Osteoblast (primary cell): ENCODE measurements around the gene SUOX. TPM values are rescaled to one million over a fixed set of nuclear protein-coding genes. Genes with fewer than 3 reads are reported as not detected.
"Not testable (repeated sequence)": the region's sequence is repeated elsewhere in the genome, so short reads cannot be mapped to it uniquely, and the experiment has no call there.

Source experiments
- DNase-seq: peaks from one replicate; pipeline ENCODE4 v3.0.0; 2011; ENCODE audit warnings: low spot score, mixed read lengths; ENCODE audit not compliant: insufficient read length; ENCODE audit errors: missing footprints
- H2AFZ ChIP-seq: 2 replicates; pipeline ENCODE4 v1.6.0; 2011; ENCODE audit warnings: mild to moderate bottlenecking, low read length
- H3K27ac ChIP-seq: 2 replicates; pipeline ENCODE4 v1.5.1; 2011; ENCODE audit warnings: mild to moderate bottlenecking, low read depth, low read length, moderate library complexity
- H3K27me3 ChIP-seq: 2 replicates; pipeline ENCODE4 v1.6.0; 2012; ENCODE audit warnings: mild to moderate bottlenecking, control low read depth, inconsistent platforms, low read length, moderate library complexity; ENCODE audit not compliant: insufficient read depth
- H3K36me3 ChIP-seq: 2 replicates; pipeline ENCODE4 v1.5.1; 2011; ENCODE audit warnings: mild to moderate bottlenecking, low read length, control low read depth, moderate library complexity; ENCODE audit not compliant: insufficient read depth
- H3K4me1 ChIP-seq: 2 replicates; pipeline ENCODE4 v1.5.1; 2011; ENCODE audit warnings: mild to moderate bottlenecking, low read length, control low read depth, moderate library complexity; ENCODE audit not compliant: insufficient read depth
- H3K4me2 ChIP-seq: 2 replicates; pipeline ENCODE4 v1.6.0; 2011; ENCODE audit warnings: mild to moderate bottlenecking, low read length; ENCODE audit not compliant: insufficient read depth
- H3K4me3 ChIP-seq: fragments of 200-600 bp; sonication (generic); 3 replicates; pipeline ENCODE4 v1.5.1; 2012; ENCODE audit warnings: mild to moderate bottlenecking, low read length, inconsistent platforms; ENCODE audit not compliant: insufficient read depth
- H3K79me2 ChIP-seq: 2 replicates; pipeline ENCODE4 v1.6.0; 2012; ENCODE audit warnings: mild to moderate bottlenecking, low read length, control low read depth, inconsistent platforms; ENCODE audit not compliant: insufficient read depth
- H3K9me3 ChIP-seq: 2 replicates; pipeline ENCODE4 v1.5.1; 2011; ENCODE audit warnings: low read depth, low read length, control low read depth
- H4K20me1 ChIP-seq: 2 replicates; pipeline ENCODE4 v1.6.0; 2012; ENCODE audit warnings: mild to moderate bottlenecking, low read length, control low read depth; ENCODE audit not compliant: insufficient read depth
- total RNA-seq: library from RNA; depleted of rRNA; stranded (reverse); fragments of >200 nt; gene quantifications from 2 replicates; pipeline ENCODE4 v1.2.3, GENCODE V29; 2012
- TF ChIP-seq, protein P1 (sequence below): IDR thresholded peaks from 2 replicates; pipeline ENCODE4 v1.5.1; 2011; ENCODE audit warnings: mild to moderate bottlenecking, low read depth, low read length, moderate library complexity; ENCODE audit errors: extremely low read depth

SUOX gene
- total RNA-seq, 1 donor: 12.3 TPM

DNA sequence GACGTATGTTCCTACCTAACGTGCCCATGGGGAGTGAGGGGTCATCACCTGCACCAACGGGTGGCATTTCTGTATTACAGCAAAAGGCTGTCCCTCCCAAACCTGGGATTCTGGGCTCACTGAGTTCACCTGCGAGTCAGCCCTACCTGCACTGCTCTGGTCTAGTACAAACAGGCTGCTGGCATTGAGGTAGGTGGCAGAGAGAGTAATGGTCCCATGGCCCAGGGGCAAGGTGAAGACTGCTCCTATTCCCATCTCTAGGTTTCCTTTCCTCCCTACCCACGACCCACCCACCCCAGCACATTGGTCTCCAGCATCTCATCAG, 421 bp downstream of the SUOX start:
- peaks cover 14% of the 10 kb centered on the region for H3K4me1 ChIP-seq
- H3K79me2 ChIP-seq: peaks cover 12% of the 10 kb centered on the region
- peak overlapping the region; percentile 96 for H3K4me3 ChIP-seq
- no peaks in the 10 kb centered on the region for H4K20me1 ChIP-seq
- TF ChIP-seq, protein P1, sequence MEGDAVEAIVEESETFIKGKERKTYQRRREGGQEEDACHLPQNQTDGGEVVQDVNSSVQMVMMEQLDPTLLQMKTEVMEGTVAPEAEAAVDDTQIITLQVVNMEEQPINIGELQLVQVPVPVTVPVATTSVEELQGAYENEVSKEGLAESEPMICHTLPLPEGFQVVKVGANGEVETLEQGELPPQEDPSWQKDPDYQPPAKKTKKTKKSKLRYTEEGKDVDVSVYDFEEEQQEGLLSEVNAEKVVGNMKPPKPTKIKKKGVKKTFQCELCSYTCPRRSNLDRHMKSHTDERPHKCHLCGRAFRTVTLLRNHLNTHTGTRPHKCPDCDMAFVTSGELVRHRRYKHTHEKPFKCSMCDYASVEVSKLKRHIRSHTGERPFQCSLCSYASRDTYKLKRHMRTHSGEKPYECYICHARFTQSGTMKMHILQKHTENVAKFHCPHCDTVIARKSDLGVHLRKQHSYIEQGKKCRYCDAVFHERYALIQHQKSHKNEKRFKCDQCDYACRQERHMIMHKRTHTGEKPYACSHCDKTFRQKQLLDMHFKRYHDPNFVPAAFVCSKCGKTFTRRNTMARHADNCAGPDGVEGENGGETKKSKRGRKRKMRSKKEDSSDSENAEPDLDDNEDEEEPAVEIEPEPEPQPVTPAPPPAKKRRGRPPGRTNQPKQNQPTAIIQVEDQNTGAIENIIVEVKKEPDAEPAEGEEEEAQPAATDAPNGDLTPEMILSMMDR: no peak
- H2AFZ ChIP-seq: peak overlapping the region; percentile 96
- no peaks in the 10 kb centered on the region for H3K9me3 ChIP-seq
- peaks cover 26% of the 10 kb centered on the region for H3K36me3 ChIP-seq
- peak; percentile 52 for DNase-seq
- peak overlapping the region; percentile 71 for H3K27ac ChIP-seq
- no peaks in the 10 kb centered on the region for H3K27me3 ChIP-seq
- peak overlapping the region; percentile 92 for H3K4me2 ChIP-seq

DNA sequence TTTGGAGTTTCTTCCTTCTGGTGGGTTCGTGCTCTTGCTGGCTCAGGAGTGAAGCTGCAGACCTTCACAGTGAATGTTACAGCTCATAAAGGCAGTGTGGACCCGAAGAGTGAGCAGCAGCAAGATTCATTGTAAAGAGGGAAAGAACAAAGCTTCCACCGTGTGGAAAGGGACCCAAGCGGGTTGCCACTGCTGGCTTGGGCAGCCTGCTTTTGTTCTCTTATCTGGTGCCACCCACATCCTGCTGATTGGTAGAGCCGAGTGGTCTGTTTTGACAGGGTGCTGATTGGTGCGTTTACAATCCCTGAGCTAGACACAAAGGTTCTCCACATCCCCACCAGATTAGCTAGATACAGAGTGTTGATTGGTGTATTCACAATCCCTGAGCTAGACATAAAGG, 2.4 kb downstream of the SUOX start:
- H3K4me1 ChIP-seq: peaks cover 14% of the 10 kb centered on the region
- H2AFZ ChIP-seq, H3K27ac ChIP-seq, H3K9me3 ChIP-seq, H3K4me2 ChIP-seq, H3K27me3 ChIP-seq, H3K4me3 ChIP-seq, H4K20me1 ChIP-seq, DNase-seq: not testable (repeated sequence)
- H3K79me2 ChIP-seq: peaks cover 12% of the 10 kb centered on the region
- peaks cover 13% of the 10 kb centered on the region for H3K36me3 ChIP-seq

DNA sequence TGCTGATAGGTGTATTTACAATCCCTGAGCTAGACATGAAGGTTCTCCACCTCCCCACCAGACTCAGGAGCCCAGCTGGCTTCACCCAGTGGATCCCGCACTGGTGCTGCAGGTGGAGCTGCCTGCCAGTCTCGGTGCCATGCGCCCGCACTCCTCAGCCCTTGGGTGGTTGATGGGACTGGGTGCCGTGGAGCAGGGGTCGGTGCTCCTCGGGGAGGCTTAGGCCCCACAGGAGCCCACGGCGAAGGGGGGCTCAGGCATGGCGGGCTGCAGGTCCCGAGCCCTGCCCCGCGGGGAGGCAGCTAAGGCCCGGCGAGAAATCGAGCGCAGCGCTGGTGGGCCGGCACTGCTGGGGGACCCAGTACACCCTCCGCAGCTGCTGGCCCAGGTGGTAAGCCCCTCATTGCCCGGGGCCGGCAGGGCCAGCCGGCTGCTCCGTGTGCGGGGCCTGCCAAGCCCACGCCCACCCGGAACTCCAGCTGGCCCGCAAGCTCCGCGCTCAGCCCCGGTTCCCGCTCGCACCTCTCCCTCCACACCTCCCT, 3.0 kb downstream of the SUOX start:
- H3K27ac ChIP-seq, H3K4me3 ChIP-seq, H3K9me3 ChIP-seq, DNase-seq, H3K27me3 ChIP-seq, H3K4me2 ChIP-seq, H2AFZ ChIP-seq, H4K20me1 ChIP-seq: not testable (repeated sequence)
- Histone ChIP-seq H3K79me2 (peaks cover 12% of the 10 kb centered on the region), H3K4me1 (peaks cover 14% of the 10 kb centered on the region), H3K36me3 (peaks cover 10% of the 10 kb centered on the region)

DNA sequence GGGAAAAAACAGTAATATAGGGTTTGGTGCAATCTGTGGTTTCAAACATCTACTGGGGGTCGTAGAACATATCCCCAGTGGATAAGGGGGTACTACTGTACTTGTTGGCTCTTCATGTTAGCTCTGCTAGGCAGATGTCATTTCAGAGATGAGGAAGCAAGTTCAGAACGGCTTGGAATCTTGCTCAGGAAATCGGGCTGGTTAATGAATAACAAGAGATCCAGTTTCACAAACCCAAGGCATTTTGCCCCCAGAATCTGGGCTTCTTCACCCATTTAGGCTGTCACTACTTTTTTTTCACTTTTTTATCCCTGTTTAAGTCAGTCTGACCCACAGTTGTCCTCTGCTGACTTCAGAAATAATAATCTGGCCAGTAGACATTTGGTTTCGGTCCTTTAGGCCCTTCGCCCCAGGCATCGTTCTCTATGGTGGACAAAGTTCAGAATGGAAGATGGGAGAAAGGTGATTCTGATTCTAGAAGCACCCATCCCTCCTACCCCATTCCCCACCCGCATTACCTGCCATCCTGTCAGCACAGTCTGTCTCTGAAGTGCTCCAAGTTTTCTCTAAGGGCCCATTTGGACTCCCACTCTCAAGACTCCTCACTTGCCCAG, 4.5 kb downstream of the SUOX start:
- Histone ChIP-seq H3K36me3 (peaks cover 10% of the 10 kb centered on the region), H3K4me3 (no peak overlapping the region), H3K4me1 (peaks cover 10% of the 10 kb centered on the region), H2AFZ (no peak overlapping the region), H3K27me3 (no peaks in the 10 kb centered on the region), H3K4me2 (no peak overlapping the region), H3K27ac (no peak overlapping the region), H3K9me3 (no peaks in the 10 kb centered on the region), H3K79me2 (peaks cover 12% of the 10 kb centered on the region), H4K20me1 (no peaks in the 10 kb centered on the region)
- TF ChIP-seq, protein P1: no peak
- peak; percentile 22 for DNase-seq

DNA sequence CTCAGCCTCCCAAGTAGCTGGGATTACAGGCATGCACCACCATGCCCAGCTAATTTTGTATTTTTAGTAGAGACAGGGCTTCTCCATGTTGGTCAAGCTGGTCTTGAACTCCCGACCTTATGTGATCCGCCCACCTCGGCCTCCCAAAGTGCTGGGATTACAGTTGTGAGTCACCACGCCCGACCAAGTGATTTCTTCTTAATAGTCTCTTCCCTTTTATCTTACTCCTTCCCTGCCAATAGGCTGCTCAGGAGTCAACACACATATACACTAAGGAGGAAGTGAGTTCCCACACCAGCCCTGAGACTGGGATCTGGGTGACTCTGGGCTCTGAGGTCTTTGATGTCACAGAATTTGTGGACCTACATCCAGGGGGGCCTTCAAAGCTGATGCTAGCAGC, 6.3 kb downstream of the SUOX start:
- H3K36me3 ChIP-seq: peaks cover 10% of the 10 kb centered on the region
- H3K27me3 ChIP-seq, DNase-seq, H3K27ac ChIP-seq, H2AFZ ChIP-seq, H3K4me1 ChIP-seq, H3K9me3 ChIP-seq, H3K79me2 ChIP-seq, H3K4me2 ChIP-seq, H4K20me1 ChIP-seq, H3K4me3 ChIP-seq: not testable (repeated sequence)
